Endodermal cell (in vitro differentiated cells): ENCODE measurements around the gene CHMP5. TPM values are rescaled to one million over a fixed set of nuclear protein-coding genes. Genes with fewer than 3 reads are reported as not detected.

ENCODE experiments used
- DNase-seq: peaks from one replicate; pipeline ENCODE4 v3.0.0-alpha.2; 2017
- H3K27ac ChIP-seq: 2 replicates; pipeline ENCODE4 v1.5.1; 2013; ENCODE audit warnings: mild to moderate bottlenecking, low read depth, low read length, moderate library complexity
- H3K27me3 ChIP-seq: 2 replicates; pipeline ENCODE4 v1.6.1; 2013; ENCODE audit warnings: mild to moderate bottlenecking, low read length, moderate library complexity; ENCODE audit not compliant: insufficient read depth, control insufficient read depth, poor library complexity, severe bottlenecking
- H3K36me3 ChIP-seq: 2 replicates; pipeline ENCODE4 v1.7.0; 2013; ENCODE audit warnings: mild to moderate bottlenecking, low read length, moderate library complexity; ENCODE audit not compliant: control insufficient read depth, insufficient read depth
- H3K4me1 ChIP-seq: one replicate; pipeline ENCODE4 v1.7.0; 2013; ENCODE audit warnings: low read length; ENCODE audit not compliant: control insufficient read depth, insufficient read depth
- H3K4me3 ChIP-seq: 2 replicates; pipeline ENCODE4 v1.5.1; 2013; ENCODE audit warnings: mild to moderate bottlenecking, low read length, moderate library complexity
- H3K9ac ChIP-seq: 2 replicates; pipeline ENCODE4 v1.6.1; 2013; ENCODE audit warnings: mild to moderate bottlenecking, low read length, moderate library complexity; ENCODE audit not compliant: poor library complexity, severe bottlenecking; ENCODE audit errors: extremely low read depth
- H3K9me3 ChIP-seq: 2 replicates; pipeline ENCODE4 v1.6.1; 2013; ENCODE audit warnings: mild to moderate bottlenecking, low read length, moderate library complexity; ENCODE audit not compliant: control insufficient read depth
- H3K27ac Mint-ChIP-seq: 2 replicates; pipeline ENCODE4 v1.8.0; 2020; ENCODE audit warnings: mixed read lengths
- H3K27me3 Mint-ChIP-seq: 2 replicates; pipeline ENCODE4 v1.8.0; 2021; ENCODE audit warnings: mild to moderate bottlenecking, mixed read lengths; ENCODE audit not compliant: insufficient read depth
- H3K36me3 Mint-ChIP-seq: 2 replicates; pipeline ENCODE4 v1.8.0; 2020; ENCODE audit warnings: low read depth, mixed read lengths
- H3K4me1 Mint-ChIP-seq: 2 replicates; pipeline ENCODE4 v1.8.0; 2020; ENCODE audit warnings: mixed read lengths
- H3K4me3 Mint-ChIP-seq: 2 replicates; pipeline ENCODE4 v1.8.0; 2020; ENCODE audit warnings: mild to moderate bottlenecking, moderate library complexity, mixed read lengths
- H3K9me3 Mint-ChIP-seq: 2 replicates; pipeline ENCODE4 v1.8.0; 2020; ENCODE audit warnings: mild to moderate bottlenecking, mixed read lengths
- WGBS, 2 experiments: methylation state at CpG; one replicate each; pipeline versions ENCODE4 v1.1.5 to v1.1.7; 2013; ENCODE audit warnings: missing lambda C conversion rate in 2 of 2, mixed read lengths in 1 of 2; ENCODE audit not compliant: insufficient coverage in 1 of 2, insufficient read length in 1 of 2; 5-methylcytosine and 5-hydroxymethylcytosine counted together
- total RNA-seq, 2 donors: library from RNA; stranded (reverse); fragmentation: NEBNext Ultra II Directional in 1 of 2; extraction: Animal tissue kit (Norgen Biotek cat#: 25700) in 1 of 2; gene quantifications; 2 replicates in 1 of 2; 3 replicates in 1 of 2; pipeline ENCODE4 v1.2.1, GENCODE V29; 2021
- TF ChIP-seq, protein P1 (sequence below): fragments of 200-600 bp; sonication (generic); conservative IDR thresholded peaks from 2 replicates; pipeline ENCODE4 v1.5.0; 2021; ENCODE audit warnings: antibody characterized with exemption, mild to moderate bottlenecking

Gene CHMP5
- total RNA-seq, 2 donors from 2014 or later = 62.9 to 80.2 TPM

DNA sequence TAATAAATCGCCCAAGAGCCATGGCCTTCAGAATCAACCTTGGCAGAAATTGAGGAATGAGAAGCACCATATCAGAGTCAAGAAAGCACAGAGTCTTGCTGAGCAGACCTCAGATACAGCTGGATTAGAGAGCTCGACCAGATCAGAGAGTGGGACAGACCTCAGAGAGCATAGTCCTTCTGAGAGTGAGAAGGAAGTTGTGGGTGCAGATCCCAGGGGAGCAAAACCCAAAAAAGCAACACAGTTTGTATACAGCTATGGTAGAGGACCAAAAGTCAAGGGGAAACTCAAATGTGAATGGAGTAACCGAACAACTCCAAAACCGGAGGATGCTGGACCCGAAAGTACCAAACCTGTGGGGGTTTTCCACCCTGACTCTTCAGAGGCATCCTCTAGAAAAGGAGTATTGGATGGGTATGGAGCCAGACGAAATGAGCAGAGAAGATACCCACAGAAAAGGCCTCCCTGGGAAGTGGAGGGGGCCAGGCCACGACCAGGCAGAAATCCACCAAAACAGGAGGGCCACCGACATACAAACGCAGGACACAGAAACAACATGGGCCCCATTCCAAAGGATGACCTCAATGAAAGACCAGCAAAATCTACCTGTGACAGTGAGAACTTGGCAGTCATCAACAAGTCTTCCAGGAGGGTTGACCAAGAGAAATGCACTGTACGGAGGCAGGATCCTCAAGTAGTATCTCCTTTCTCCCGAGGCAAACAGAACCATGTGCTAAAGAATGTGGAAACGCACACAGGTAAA lies 30.0 kb downstream of the CHMP5 start:
- H3K4me1 ChIP-seq = peaks cover 5% of the 10 kb centered on the region
- H3K4me3 Mint-ChIP-seq = no peak overlapping the region
- no peak overlapping the region for H3K27ac ChIP-seq
- DNase-seq = no peak
- TF ChIP-seq, protein P1, sequence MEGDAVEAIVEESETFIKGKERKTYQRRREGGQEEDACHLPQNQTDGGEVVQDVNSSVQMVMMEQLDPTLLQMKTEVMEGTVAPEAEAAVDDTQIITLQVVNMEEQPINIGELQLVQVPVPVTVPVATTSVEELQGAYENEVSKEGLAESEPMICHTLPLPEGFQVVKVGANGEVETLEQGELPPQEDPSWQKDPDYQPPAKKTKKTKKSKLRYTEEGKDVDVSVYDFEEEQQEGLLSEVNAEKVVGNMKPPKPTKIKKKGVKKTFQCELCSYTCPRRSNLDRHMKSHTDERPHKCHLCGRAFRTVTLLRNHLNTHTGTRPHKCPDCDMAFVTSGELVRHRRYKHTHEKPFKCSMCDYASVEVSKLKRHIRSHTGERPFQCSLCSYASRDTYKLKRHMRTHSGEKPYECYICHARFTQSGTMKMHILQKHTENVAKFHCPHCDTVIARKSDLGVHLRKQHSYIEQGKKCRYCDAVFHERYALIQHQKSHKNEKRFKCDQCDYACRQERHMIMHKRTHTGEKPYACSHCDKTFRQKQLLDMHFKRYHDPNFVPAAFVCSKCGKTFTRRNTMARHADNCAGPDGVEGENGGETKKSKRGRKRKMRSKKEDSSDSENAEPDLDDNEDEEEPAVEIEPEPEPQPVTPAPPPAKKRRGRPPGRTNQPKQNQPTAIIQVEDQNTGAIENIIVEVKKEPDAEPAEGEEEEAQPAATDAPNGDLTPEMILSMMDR = no peak
- peaks cover 46% of the 10 kb centered on the region for H3K36me3 Mint-ChIP-seq
- H3K27me3 ChIP-seq = no peaks in the 10 kb centered on the region
- H3K4me1 Mint-ChIP-seq = peaks cover 22% of the 10 kb centered on the region
- no peak overlapping the region for H3K27ac Mint-ChIP-seq
- peaks cover 76% of the 10 kb centered on the region for H3K36me3 ChIP-seq
- H3K4me3 ChIP-seq = no peak overlapping the region
- H3K9me3 ChIP-seq = no peaks in the 10 kb centered on the region
- no peaks in the 10 kb centered on the region for H3K9me3 Mint-ChIP-seq
- WGBS, 2 experiments = 90 to 96% methylated on average over 8 to 12 of the region's 12 CpGs
- H3K9ac ChIP-seq = no peak overlapping the region
- H3K27me3 Mint-ChIP-seq = no peaks in the 10 kb centered on the region

DNA sequence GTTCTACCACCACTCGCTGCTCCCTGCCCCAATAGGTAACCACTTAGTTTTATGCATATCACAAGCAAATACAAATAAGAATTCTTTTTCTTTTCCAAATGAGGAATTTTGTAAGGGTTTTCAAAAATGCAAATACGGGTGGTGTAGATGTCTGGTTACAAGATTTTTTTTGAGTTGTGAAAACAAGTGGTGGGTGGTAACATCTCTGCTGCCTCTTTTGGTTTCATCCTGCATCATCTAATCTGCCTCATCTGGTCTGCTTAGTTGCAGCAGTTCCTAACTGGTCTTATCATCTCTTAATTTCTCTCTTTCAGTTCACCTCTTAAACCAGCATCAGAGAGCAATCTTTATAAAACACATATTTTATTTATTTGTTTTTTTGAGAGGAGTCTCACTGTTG lies 30.7 kb downstream of the CHMP5 start:
- no peaks in the 10 kb centered on the region for H3K27me3 ChIP-seq
- no peak overlapping the region for H3K9ac ChIP-seq
- DNase-seq = no peak
- H3K4me1 Mint-ChIP-seq = peaks cover 22% of the 10 kb centered on the region
- no peaks in the 10 kb centered on the region for H3K9me3 ChIP-seq
- H3K4me3 Mint-ChIP-seq = no peak overlapping the region
- TF ChIP-seq, protein P1 = no peak
- no peaks in the 10 kb centered on the region for H3K9me3 Mint-ChIP-seq
- H3K4me1 ChIP-seq = peaks cover 5% of the 10 kb centered on the region
- 92% methylated on average over 2 of the region's 2 CpGs; no CpG with 5 or more reads in 1 of the 2 experiments for WGBS, 2 experiments
- H3K36me3 ChIP-seq = peaks cover 84% of the 10 kb centered on the region
- H3K4me3 ChIP-seq = no peak overlapping the region
- H3K27ac ChIP-seq = no peak overlapping the region
- peak overlapping the region; percentile 37 for H3K27ac Mint-ChIP-seq
- peaks cover 49% of the 10 kb centered on the region for H3K36me3 Mint-ChIP-seq
- no peaks in the 10 kb centered on the region for H3K27me3 Mint-ChIP-seq

DNA sequence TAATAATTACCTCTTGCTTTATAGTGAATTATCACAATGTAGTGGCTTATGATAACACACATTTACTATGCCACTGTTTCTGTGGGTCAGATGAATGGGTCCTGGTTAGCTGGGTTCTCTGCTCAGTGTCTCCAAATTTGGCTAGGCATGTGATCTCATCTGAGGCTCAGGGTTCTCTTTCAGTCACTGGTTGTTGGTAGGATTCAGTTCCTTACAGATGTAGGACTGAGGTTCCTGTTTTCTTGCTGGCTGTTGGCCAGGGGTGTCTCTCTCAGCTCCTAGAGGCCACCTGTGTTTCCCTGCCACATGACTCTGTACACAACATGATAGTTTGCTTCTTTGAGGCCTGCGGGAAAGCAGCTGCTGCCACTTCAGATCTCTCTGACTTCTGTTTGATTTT lies 32.6 kb downstream of the CHMP5 start:
- WGBS, 2 experiments = 85% methylated on average over 1 of the region's 1 CpG; no CpG with 5 or more reads in 1 of the 2 experiments
- Mint-ChIP-seq H3K36me3 (peaks cover 55% of the 10 kb centered on the region), H3K27me3 (no peaks in the 10 kb centered on the region), H3K27ac (peak overlapping the region; percentile 42), H3K4me3 (no peak overlapping the region), H3K9me3 (no peaks in the 10 kb centered on the region), H3K4me1 (peaks cover 12% of the 10 kb centered on the region)
- TF ChIP-seq, protein P1 = no peak
- Histone ChIP-seq H3K27ac (no peak overlapping the region), H3K9ac (no peak overlapping the region), H3K27me3 (no peaks in the 10 kb centered on the region), H3K4me3 (no peak overlapping the region), H3K9me3 (no peaks in the 10 kb centered on the region), H3K36me3 (peaks cover 98% of the 10 kb centered on the region), H3K4me1 (peaks cover 5% of the 10 kb centered on the region)
- no peak for DNase-seq
